ENCODE measurements around the gene MARK2.

MARK2 gene

DNA sequence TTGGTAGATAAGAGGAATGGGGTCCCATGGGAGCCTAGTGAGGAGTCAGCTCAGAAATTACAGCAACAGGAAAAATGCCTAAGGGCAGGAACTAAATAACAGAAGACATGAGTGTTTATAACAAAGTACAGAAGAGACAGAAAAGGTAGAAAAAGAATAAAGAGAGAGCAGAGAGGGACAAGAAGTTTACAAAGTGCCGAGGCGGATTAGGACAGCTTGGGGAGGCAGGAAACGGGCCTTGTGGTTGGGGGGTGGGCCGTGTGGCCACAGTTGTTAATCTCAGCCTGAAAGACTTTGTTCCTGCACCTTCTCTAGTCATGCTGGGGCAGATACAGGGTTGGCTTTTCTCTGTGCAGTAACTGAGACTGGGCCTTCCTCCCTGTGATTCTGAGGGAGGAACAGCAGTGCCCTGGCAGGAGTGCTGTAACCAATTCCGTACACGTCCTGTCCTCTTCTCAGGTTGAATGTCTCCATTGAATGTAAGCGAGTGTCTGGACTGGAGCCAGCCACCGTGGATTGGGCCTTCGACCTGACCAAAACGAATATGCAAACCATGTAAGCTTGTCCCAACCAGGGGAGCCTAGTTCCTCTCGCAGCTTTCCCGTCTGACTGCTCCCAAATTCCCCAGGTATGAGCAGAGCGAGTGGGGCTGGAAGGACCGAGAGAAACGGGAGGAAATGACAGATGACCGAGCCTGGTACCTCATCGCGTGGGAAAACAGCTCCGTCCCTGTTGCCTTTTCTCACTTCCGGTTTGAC lies 113.0 kb downstream of the MARK2 start:
- TF ChIP-seq NFIC (IDR thresholded peaks at IDR 0.05): no peak
- TF ChIP-seq ZBTB7A (IDR thresholded peaks at IDR 0.05; ENCODE audit: low read depth): no peak
- no peak for TF ChIP-seq CREB1 (IDR thresholded peaks at IDR 0.05; ENCODE audit: low read depth)
- TF ChIP-seq EP300 (IDR thresholded peaks at IDR 0.05; ENCODE audit: borderline replicate concordance): no peak
- TF ChIP-seq, protein P1, sequence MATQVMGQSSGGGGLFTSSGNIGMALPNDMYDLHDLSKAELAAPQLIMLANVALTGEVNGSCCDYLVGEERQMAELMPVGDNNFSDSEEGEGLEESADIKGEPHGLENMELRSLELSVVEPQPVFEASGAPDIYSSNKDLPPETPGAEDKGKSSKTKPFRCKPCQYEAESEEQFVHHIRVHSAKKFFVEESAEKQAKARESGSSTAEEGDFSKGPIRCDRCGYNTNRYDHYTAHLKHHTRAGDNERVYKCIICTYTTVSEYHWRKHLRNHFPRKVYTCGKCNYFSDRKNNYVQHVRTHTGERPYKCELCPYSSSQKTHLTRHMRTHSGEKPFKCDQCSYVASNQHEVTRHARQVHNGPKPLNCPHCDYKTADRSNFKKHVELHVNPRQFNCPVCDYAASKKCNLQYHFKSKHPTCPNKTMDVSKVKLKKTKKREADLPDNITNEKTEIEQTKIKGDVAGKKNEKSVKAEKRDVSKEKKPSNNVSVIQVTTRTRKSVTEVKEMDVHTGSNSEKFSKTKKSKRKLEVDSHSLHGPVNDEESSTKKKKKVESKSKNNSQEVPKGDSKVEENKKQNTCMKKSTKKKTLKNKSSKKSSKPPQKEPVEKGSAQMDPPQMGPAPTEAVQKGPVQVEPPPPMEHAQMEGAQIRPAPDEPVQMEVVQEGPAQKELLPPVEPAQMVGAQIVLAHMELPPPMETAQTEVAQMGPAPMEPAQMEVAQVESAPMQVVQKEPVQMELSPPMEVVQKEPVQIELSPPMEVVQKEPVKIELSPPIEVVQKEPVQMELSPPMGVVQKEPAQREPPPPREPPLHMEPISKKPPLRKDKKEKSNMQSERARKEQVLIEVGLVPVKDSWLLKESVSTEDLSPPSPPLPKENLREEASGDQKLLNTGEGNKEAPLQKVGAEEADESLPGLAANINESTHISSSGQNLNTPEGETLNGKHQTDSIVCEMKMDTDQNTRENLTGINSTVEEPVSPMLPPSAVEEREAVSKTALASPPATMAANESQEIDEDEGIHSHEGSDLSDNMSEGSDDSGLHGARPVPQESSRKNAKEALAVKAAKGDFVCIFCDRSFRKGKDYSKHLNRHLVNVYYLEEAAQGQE (IDR thresholded peaks at IDR 0.05; ENCODE audit: low read depth): no peak
- no peak for TF ChIP-seq TAF1 (IDR thresholded peaks at IDR 0.05; ENCODE audit: low read depth)
- TF ChIP-seq CEBPB (IDR thresholded peaks at IDR 0.05): no peak
- no peak for TF ChIP-seq EGR1 (IDR thresholded peaks at IDR 0.05)
- TF ChIP-seq TEAD4 (IDR thresholded peaks at IDR 0.05): no peak
- TF ChIP-seq TCF12 (IDR thresholded peaks at IDR 0.05; ENCODE audit: low read depth): no peak
- TF ChIP-seq FOXM1 (IDR thresholded peaks at IDR 0.05; ENCODE audit: borderline replicate concordance, low read depth): no peak
- no peak for TF ChIP-seq RAD21 (IDR thresholded peaks at IDR 0.05; ENCODE audit: low read depth)
- TF ChIP-seq YY1 (IDR thresholded peaks at IDR 0.05; ENCODE audit: low read depth): no peak
- TF ChIP-seq, protein P2, sequence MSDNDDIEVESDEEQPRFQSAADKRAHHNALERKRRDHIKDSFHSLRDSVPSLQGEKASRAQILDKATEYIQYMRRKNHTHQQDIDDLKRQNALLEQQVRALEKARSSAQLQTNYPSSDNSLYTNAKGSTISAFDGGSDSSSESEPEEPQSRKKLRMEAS (IDR thresholded peaks at IDR 0.05): no peak
- TF ChIP-seq, protein P3, sequence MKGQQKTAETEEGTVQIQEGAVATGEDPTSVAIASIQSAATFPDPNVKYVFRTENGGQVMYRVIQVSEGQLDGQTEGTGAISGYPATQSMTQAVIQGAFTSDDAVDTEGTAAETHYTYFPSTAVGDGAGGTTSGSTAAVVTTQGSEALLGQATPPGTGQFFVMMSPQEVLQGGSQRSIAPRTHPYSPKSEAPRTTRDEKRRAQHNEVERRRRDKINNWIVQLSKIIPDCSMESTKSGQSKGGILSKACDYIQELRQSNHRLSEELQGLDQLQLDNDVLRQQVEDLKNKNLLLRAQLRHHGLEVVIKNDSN (IDR thresholded peaks at IDR 0.05): no peak

DNA sequence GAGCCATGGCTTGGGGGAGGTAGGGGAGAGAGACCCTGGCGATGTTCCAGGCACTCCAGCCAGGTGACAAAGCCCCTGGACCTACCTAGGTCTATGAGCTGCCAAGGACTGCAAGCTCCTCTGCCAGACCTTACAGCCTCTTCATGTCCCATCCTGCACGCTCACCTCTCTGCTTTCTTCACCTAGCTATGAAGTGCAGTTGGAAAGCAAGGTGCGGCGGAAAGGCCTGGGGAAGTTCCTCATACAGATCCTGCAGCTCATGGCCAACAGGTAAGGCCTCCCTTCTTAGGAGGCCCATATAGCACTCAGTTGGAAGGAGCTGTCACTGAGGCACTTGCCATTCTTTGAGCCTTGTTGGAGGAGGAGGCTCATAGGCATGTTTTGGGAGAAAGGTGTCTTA lies 113.7 kb downstream of the MARK2 start:
- TF ChIP-seq FOXM1 (IDR thresholded peaks at IDR 0.05; ENCODE audit: borderline replicate concordance, low read depth): no peak
- TF ChIP-seq, protein P2 (IDR thresholded peaks at IDR 0.05): no peak
- TF ChIP-seq TEAD4 (IDR thresholded peaks at IDR 0.05): no peak
- no peak for TF ChIP-seq TCF12 (IDR thresholded peaks at IDR 0.05; ENCODE audit: low read depth)
- TF ChIP-seq, protein P3 (IDR thresholded peaks at IDR 0.05): no peak
- no peak for TF ChIP-seq EGR1 (IDR thresholded peaks at IDR 0.05)
- no peak for TF ChIP-seq ZBTB7A (IDR thresholded peaks at IDR 0.05; ENCODE audit: low read depth)
- TF ChIP-seq CREB1 (IDR thresholded peaks at IDR 0.05; ENCODE audit: low read depth): no peak
- no peak for TF ChIP-seq CEBPB (IDR thresholded peaks at IDR 0.05)
- no peak for TF ChIP-seq YY1 (IDR thresholded peaks at IDR 0.05; ENCODE audit: low read depth)
- TF ChIP-seq NFIC (IDR thresholded peaks at IDR 0.05): no peak
- no peak for TF ChIP-seq RAD21 (IDR thresholded peaks at IDR 0.05; ENCODE audit: low read depth)
- TF ChIP-seq, protein P1 (IDR thresholded peaks at IDR 0.05; ENCODE audit: low read depth): no peak

- TF ChIP-seq, protein P1 (IDR thresholded peaks at IDR 0.05; ENCODE audit: low read depth): no peak
- TF ChIP-seq NFIC (IDR thresholded peaks at IDR 0.05): no peak
- no peak for TF ChIP-seq FOXM1 (IDR thresholded peaks at IDR 0.05; ENCODE audit: borderline replicate concordance, low read depth)
- TF ChIP-seq RAD21 (IDR thresholded peaks at IDR 0.05; ENCODE audit: low read depth): no peak
- no peak for TF ChIP-seq TCF12 (IDR thresholded peaks at IDR 0.05; ENCODE audit: low read depth)
- no peak for TF ChIP-seq TAF1 (IDR thresholded peaks at IDR 0.05; ENCODE audit: low read depth)
- no peak for TF ChIP-seq TEAD4 (IDR thresholded peaks at IDR 0.05)
- TF ChIP-seq YY1 (IDR thresholded peaks at IDR 0.05; ENCODE audit: low read depth): no peak
- no peak for TF ChIP-seq CREB1 (IDR thresholded peaks at IDR 0.05; ENCODE audit: low read depth)
- TF ChIP-seq, protein P3 (IDR thresholded peaks at IDR 0.05): no peak
- TF ChIP-seq ZBTB7A (IDR thresholded peaks at IDR 0.05; ENCODE audit: low read depth): no peak
- TF ChIP-seq, protein P2 (IDR thresholded peaks at IDR 0.05): no peak
These were observed 119.1 kb downstream of the MARK2 start for GRCh38 chr11:63958008-63958407.

Measured in Ishikawa (cell line).